A549 (cell line): ENCODE data around the gene CD37. TPM values are rescaled to one million over a fixed set of nuclear protein-coding genes. Genes with fewer than 3 reads are reported as not detected.

Experiments
- ATAC-seq, 2 experiments: fragments of 200-7000 bp in 1 of 2; fragments of >200 bp in 1 of 2; cut with Nextera tagmentation in 1 of 2; cut with Tn5 transposase in 1 of 2; 3 replicates each; pipeline versions ENCODE4 v1.8.0 to v1.9.1; 2018 to 2020; ENCODE audit warnings: mild to moderate bottlenecking in 1 of 2, moderate library complexity in 1 of 2
- CTCF ChIA-PET: fragments of 300-600 bp; sonication (Branson Sonifier 250); formaldehyde crosslinking; extraction: SDS; loops from one replicate; lab custom pipeline; 2021; ENCODE audit warnings: antibody characterized with exemption, inconsistent platforms; lab: Yijun Ruan, JAX
- POLR2A ChIA-PET: fragments of 350-600 bp; formaldehyde crosslinking; extraction: SDS; loops from one replicate; lab custom pipeline; 2021; ENCODE audit warnings: antibody characterized with exemption, inconsistent platforms; lab: Yijun Ruan, JAX
- DNase-seq, 2 experiments: peaks; one replicate each; pipeline versions ENCODE4 v3.0.0 to v3.0.0-alpha.2; 2011 to 2016; ENCODE audit warnings: low read depth in 1 of 2, low spot score in 1 of 2
- FAIRE-seq: peaks from 2 replicates; lab custom pipeline; 2011; peaks lifted over from hg19 to GRCh38; lab: Jason Lieb, UNC
- H3K27ac ChIP-seq, 2 experiments: fragments of >200 bp; sonication (Bioruptor Twin); formaldehyde crosslinking; 3 replicates each; pipeline ENCODE4 v1.5.1; 2016 to 2017
- H3K4me1 ChIP-seq: fragments of >200 bp; sonication (Bioruptor Twin); formaldehyde crosslinking; 3 replicates; pipeline ENCODE4 v1.6.1; 2016
- H3K4me2 ChIP-seq: fragments of >200 bp; sonication (Bioruptor Twin); formaldehyde crosslinking; 3 replicates; pipeline ENCODE4 v1.6.1; 2016
- H3K4me3 ChIP-seq: fragments of >200 bp; sonication (Bioruptor Twin); formaldehyde crosslinking; 3 replicates; pipeline ENCODE4 v1.5.1; 2016
- H3K9me3 ChIP-seq: fragments of >200 bp; sonication (Bioruptor Twin); formaldehyde crosslinking; 3 replicates; pipeline ENCODE4 v1.6.1; 2016
- CHD4 ChIP-seq: fragments of 200-600 bp; sonication (generic); IDR thresholded peaks from 2 replicates; pipeline ENCODE4 v1.6.1; 2016; ENCODE audit warnings: antibody characterized with exemption, mild to moderate bottlenecking, borderline replicate concordance
- CTCF ChIP-seq: fragments of >200 bp; sonication (Bioruptor Twin); formaldehyde crosslinking; IDR thresholded peaks from 3 replicates; pipeline ENCODE4 v1.5.1; 2016
- ESRRA ChIP-seq: fragments of 150-350 bp; IDR thresholded peaks from 2 replicates; pipeline ENCODE4 v1.6.1; 2014; ENCODE audit warnings: mild to moderate bottlenecking, low read length, borderline replicate concordance
- FOSL2 ChIP-seq, 2 experiments: fragments of 450-650 bp in 1 of 2; fragments of >200 bp in 1 of 2; sonication (Bioruptor Twin) in 1 of 2; formaldehyde crosslinking; IDR thresholded peaks; 2 replicates each; pipeline versions ENCODE4 v1.5.0 to v1.6.1; 2016 to 2020; ENCODE audit warnings: mild to moderate bottlenecking in 1 of 2, moderate library complexity in 1 of 2
- HEYL ChIP-seq: fragments of 250-450 bp; sonication (Bioruptor Pico); IDR thresholded peaks from 2 replicates; pipeline ENCODE4 v1.8.0; 2021; ENCODE audit warnings: mild to moderate bottlenecking, moderate library complexity
- HMGXB4 ChIP-seq: fragments of 250-450 bp; sonication (Bioruptor Pico); IDR thresholded peaks from 2 replicates; pipeline ENCODE4 v1.5.0; 2021; ENCODE audit warnings: mild to moderate bottlenecking, moderate library complexity, borderline replicate concordance
- HOXA7 ChIP-seq: fragments of 250-450 bp; sonication (Bioruptor Pico); IDR thresholded peaks from 2 replicates; pipeline ENCODE4 v1.5.0; 2020; ENCODE audit warnings: mild to moderate bottlenecking, moderate library complexity
- HOXB13 ChIP-seq: fragments of 250-450 bp; sonication (Bioruptor Pico); IDR thresholded peaks from 2 replicates; pipeline ENCODE4 v1.5.0; 2020; ENCODE audit warnings: low read depth, mild to moderate bottlenecking, moderate library complexity
- KDM5A ChIP-seq: fragments of 200-600 bp; sonication (generic); IDR thresholded peaks from 2 replicates; pipeline ENCODE4 v1.6.1; 2016; ENCODE audit warnings: antibody characterized with exemption, mild to moderate bottlenecking
- MAFK ChIP-seq: fragments of 450-650 bp; IDR thresholded peaks from 2 replicates; pipeline ENCODE4 v1.6.1; 2014; ENCODE audit not compliant: partially characterized antibody
- MYC ChIP-seq: IDR thresholded peaks from 2 replicates; pipeline ENCODE4 v1.6.1; 2012; ENCODE audit warnings: mild to moderate bottlenecking, inconsistent platforms, low read length, improper control_type of control experiment, borderline replicate concordance
- POLR2AphosphoS2 ChIP-seq: conservative IDR thresholded peaks from 2 replicates; pipeline ENCODE4 v1.6.1; 2012; ENCODE audit warnings: low read length, improper control_type of control experiment, inconsistent platforms
- RFX5 ChIP-seq: fragments of 450-650 bp; IDR thresholded peaks from 2 replicates; pipeline ENCODE4 v1.7.1; 2014; ENCODE audit warnings: antibody characterized with exemption, mild to moderate bottlenecking, moderate library complexity
- SREBF2 ChIP-seq: fragments of 450-650 bp; IDR thresholded peaks from 2 replicates; pipeline ENCODE4 v1.6.1; 2014; ENCODE audit warnings: mild to moderate bottlenecking, moderate library complexity
- WGBS: methylation state at CpG from one replicate; pipeline ENCODE4 v1.1.6; 2017; ENCODE audit errors: missing lambda C conversion rate; 5-methylcytosine and 5-hydroxymethylcytosine counted together
- polyA plus RNA-seq, 4 experiments: library from polyadenylated mRNA; depleted of rRNA in 3 of 4; stranded (reverse); fragments of >200 nt; fragmentation: RNase III in 1 of 4; extraction: RNeasy Plus Mini Kit Qiagen cat#74134 plus additional on column Dnase treatment in 1 of 4; gene quantifications; 2 replicates in 3 of 4; 3 replicates in 1 of 4; pipeline ENCODE4 v1.2.3, GENCODE V29; 2011 to 2017
- TF ChIP-seq, protein P1 (sequence below): fragments of 200-600 bp; sonication (generic); IDR thresholded peaks from 2 replicates; pipeline ENCODE4 v1.6.1; 2016; ENCODE audit warnings: antibody characterized with exemption, mild to moderate bottlenecking, moderate library complexity
- TF ChIP-seq, protein P2 (sequence below): fragments of >200 bp; sonication (Bioruptor Twin); formaldehyde crosslinking; IDR thresholded peaks from 3 replicates; pipeline ENCODE4 v1.6.1; 2016

CD37 gene
- polyA plus RNA-seq, 2 of the 4 experiments (the other 2 are of a cell fraction), result 0.13 TPM; not detected in 1

- Histone ChIP-seq H3K9me3 (peaks cover 29% of the 10 kb centered on the region), H3K27ac (no peak overlapping the region), H3K4me3 (no peak overlapping the region), H3K4me1 (no peaks in the 10 kb centered on the region), H3K4me2 (no peak overlapping the region)
- ChIA-PET POLR2A (no interaction called here), CTCF (interaction anchor here (1.5 to 12.9 kb wide), 2 partner anchors 10 to 101 kb away, joined by 3 to 108 read pairs; partner anchors contain the start of gene KASH5)
- FAIRE-seq (no peak), DNase-seq (no peak), ATAC-seq (no peak)
- WGBS, result 59% methylated on average over 3 of the region's 3 CpGs
- TF ChIP-seq FOSL2 (IDR thresholded peaks at IDR 0.05), result no peak
- TF ChIP-seq FOSL2 (CRISPR knock-in tag; IDR thresholded peaks at IDR 0.05), result no peak
- TF ChIP-seq SREBF2, result no peak
- TF ChIP-seq HOXA7 (CRISPR knock-in tag), result no peak
- TF ChIP-seq CHD4, result no peak
- TF ChIP-seq RFX5, result no peak
- TF ChIP-seq MYC, result no peak
- TF ChIP-seq, protein P1, sequence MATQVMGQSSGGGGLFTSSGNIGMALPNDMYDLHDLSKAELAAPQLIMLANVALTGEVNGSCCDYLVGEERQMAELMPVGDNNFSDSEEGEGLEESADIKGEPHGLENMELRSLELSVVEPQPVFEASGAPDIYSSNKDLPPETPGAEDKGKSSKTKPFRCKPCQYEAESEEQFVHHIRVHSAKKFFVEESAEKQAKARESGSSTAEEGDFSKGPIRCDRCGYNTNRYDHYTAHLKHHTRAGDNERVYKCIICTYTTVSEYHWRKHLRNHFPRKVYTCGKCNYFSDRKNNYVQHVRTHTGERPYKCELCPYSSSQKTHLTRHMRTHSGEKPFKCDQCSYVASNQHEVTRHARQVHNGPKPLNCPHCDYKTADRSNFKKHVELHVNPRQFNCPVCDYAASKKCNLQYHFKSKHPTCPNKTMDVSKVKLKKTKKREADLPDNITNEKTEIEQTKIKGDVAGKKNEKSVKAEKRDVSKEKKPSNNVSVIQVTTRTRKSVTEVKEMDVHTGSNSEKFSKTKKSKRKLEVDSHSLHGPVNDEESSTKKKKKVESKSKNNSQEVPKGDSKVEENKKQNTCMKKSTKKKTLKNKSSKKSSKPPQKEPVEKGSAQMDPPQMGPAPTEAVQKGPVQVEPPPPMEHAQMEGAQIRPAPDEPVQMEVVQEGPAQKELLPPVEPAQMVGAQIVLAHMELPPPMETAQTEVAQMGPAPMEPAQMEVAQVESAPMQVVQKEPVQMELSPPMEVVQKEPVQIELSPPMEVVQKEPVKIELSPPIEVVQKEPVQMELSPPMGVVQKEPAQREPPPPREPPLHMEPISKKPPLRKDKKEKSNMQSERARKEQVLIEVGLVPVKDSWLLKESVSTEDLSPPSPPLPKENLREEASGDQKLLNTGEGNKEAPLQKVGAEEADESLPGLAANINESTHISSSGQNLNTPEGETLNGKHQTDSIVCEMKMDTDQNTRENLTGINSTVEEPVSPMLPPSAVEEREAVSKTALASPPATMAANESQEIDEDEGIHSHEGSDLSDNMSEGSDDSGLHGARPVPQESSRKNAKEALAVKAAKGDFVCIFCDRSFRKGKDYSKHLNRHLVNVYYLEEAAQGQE, result no peak
- no peak for TF ChIP-seq MAFK
- TF ChIP-seq, protein P2, sequence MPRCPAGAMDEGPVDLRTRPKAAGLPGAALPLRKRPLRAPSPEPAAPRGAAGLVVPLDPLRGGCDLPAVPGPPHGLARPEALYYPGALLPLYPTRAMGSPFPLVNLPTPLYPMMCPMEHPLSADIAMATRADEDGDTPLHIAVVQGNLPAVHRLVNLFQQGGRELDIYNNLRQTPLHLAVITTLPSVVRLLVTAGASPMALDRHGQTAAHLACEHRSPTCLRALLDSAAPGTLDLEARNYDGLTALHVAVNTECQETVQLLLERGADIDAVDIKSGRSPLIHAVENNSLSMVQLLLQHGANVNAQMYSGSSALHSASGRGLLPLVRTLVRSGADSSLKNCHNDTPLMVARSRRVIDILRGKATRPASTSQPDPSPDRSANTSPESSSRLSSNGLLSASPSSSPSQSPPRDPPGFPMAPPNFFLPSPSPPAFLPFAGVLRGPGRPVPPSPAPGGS, result no peak
- TF ChIP-seq POLR2AphosphoS2, result no peak
- no peak for TF ChIP-seq KDM5A
These were observed 45.2 kb downstream of the CD37 start for GRCh38 chr19:49380391-49380790.

DNA sequence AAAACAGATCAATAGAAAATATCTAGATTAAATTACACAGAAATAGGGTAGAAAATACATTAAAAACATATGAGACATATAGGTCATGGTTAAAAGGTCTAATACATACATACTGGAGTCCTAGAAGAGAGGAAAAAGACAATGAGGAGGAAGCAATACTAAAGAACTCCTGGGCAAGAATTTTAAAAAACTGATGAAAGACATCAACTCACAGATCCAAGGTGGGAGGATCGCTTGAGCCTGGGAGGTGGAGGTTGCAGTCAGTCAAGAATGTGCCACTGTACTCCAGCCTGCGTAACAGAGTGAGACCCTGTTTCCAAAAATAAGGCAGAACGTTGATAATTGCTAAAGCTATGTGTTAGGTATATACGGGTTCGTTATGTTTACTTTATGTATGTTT, 47.4 kb downstream of the CD37 start:
- FAIRE-seq (no peak), DNase-seq (no peak), ATAC-seq (no peak)
- H3K4me2 ChIP-seq, result no peak overlapping the region
- H3K4me3 ChIP-seq, result no peak overlapping the region
- no peaks in the 10 kb centered on the region for H3K4me1 ChIP-seq
- POLR2A ChIA-PET, result no interaction called here
- peaks cover 29% of the 10 kb centered on the region for H3K9me3 ChIP-seq
- 53% methylated on average over 5 of the region's 5 CpGs for WGBS
- TF ChIP-seq HOXA7 (CRISPR knock-in tag), result no peak
- no peak for TF ChIP-seq HMGXB4 (CRISPR knock-in tag)
- no peak overlapping the region for H3K27ac ChIP-seq
- CTCF ChIA-PET, result interaction anchor here (0.6 to 12.9 kb wide), 4 partner anchors 8 to 129 kb away, joined by 3 to 108 read pairs (median 8); partner anchors contain the start of gene KASH5

- ATAC-seq, result no peak
- DNase-seq, result no peak
- no peak for TF ChIP-seq CTCF
- no peak for TF ChIP-seq HEYL
- TF ChIP-seq MAFK, result peak; percentile 91
- no peak for TF ChIP-seq HOXB13 (CRISPR knock-in tag)
- TF ChIP-seq HOXA7 (CRISPR knock-in tag), result no peak
- no peak for TF ChIP-seq MYC
- no peak for TF ChIP-seq ESRRA
- TF ChIP-seq, all 56 proteins: peak for 1
- POLR2A ChIA-PET, result interaction anchor here (0.5 kb wide), 1 partner anchor 61 kb away, joined by 3 read pairs; no protein-coding TSS in a partner anchor
- Histone ChIP-seq H3K4me2 (no peak overlapping the region), H3K4me3 (no peak overlapping the region), H3K9me3 (peaks cover 29% of the 10 kb centered on the region), H3K27ac (no peak overlapping the region), H3K4me1 (no peaks in the 10 kb centered on the region)
- CTCF ChIA-PET, result interaction anchor here (0.6 to 12.9 kb wide), 10 partner anchors 7 to 710 kb away, joined by 3 to 108 read pairs (median 3); partner anchors contain the start of gene KASH5
- WGBS, result 57% methylated on average over 1 of the region's 1 CpG
- no peak for FAIRE-seq
These were observed 48.4 kb downstream of the CD37 start for GRCh38 chr19:49383599-49383998.
